ENCODE data around the gene ITGB1BP2. TPM values are rescaled to one million over a fixed set of nuclear protein-coding genes. Genes with fewer than 3 reads are reported as not detected.
"Not testable (repeated sequence)": the region's sequence is repeated elsewhere in the genome, so short reads cannot be mapped to it uniquely, and the experiment has no call there.

ITGB1BP2 gene
- total RNA-seq, 3 donors from 2014 or later: 1.0 to 1.6 TPM; not detected in 1

DNA sequence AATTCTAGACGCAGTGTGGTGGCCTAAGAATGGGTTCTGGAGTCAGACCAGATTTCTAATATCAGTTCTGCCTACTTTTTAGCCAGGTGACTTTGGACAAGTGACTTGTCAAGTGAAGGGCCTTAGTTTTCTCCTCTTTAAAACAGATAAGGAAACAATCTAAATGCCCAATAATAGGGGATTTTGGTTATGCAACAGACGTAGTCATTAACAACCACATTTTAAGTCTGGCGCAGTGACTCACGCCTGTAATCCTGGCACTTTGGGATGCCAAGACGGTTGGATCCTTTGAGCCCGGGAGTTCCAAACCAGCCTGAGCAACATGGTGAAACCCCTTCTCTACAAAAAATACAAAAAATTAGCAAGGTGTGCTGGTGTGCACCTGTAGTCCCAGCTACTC is 45.5 kb upstream of the ITGB1BP2 start:
- Histone ChIP-seq H3K4me3 (no peak overlapping the region), H3K9me3 (no peaks in the 10 kb centered on the region), H3K27me3 (peaks cover 0 to 40% of the 10 kb centered on the region in 2 donors), H3K27ac (no peak overlapping the region), H3K4me1 (no peaks in the 10 kb centered on the region), H3K36me3 (no peaks in the 10 kb centered on the region)
- TF ChIP-seq, protein P1, sequence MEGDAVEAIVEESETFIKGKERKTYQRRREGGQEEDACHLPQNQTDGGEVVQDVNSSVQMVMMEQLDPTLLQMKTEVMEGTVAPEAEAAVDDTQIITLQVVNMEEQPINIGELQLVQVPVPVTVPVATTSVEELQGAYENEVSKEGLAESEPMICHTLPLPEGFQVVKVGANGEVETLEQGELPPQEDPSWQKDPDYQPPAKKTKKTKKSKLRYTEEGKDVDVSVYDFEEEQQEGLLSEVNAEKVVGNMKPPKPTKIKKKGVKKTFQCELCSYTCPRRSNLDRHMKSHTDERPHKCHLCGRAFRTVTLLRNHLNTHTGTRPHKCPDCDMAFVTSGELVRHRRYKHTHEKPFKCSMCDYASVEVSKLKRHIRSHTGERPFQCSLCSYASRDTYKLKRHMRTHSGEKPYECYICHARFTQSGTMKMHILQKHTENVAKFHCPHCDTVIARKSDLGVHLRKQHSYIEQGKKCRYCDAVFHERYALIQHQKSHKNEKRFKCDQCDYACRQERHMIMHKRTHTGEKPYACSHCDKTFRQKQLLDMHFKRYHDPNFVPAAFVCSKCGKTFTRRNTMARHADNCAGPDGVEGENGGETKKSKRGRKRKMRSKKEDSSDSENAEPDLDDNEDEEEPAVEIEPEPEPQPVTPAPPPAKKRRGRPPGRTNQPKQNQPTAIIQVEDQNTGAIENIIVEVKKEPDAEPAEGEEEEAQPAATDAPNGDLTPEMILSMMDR (IDR thresholded peaks at IDR 0.05): no peak
- no peak for TF ChIP-seq POLR2A (IDR thresholded peaks at IDR 0.05)
- DNase-seq (ENCODE audit: low spot score in 2 of 2): no peak
- intact Hi-C loops (cut with DNase I; ENCODE audit: low total_unique reads): no loop called here

DNA sequence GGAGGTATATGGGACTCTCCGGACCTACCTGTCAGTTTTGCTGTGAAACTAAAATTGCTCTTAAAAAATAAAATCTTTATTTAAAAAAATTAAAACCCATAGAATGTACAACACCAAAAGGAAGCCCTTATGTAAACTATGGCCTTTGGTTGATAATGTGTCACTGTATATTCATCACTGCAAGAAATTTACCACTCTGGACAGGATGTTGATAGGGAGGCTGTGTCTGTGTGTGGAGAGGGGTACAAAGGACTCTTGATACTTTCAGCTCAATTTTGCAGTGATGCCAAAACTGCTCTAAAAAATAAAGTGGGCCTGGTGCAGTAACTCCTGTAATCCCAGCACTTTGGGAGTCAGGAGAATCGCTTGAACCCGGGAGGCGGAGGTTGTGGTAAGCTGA is 44.7 kb upstream of the ITGB1BP2 start:
- intact Hi-C loops (cut with DNase I; ENCODE audit: low total_unique reads): no loop called here
- no peak overlapping the region for H3K27ac ChIP-seq
- H3K27me3 ChIP-seq: peaks cover 0 to 31% of the 10 kb centered on the region in 2 donors
- no peak overlapping the region for H3K4me3 ChIP-seq
- H3K36me3 ChIP-seq: no peaks in the 10 kb centered on the region
- no peak for TF ChIP-seq POLR2AphosphoS5 (IDR thresholded peaks at IDR 0.05)
- no peak for TF ChIP-seq POLR2A (IDR thresholded peaks at IDR 0.05)
- TF ChIP-seq, protein P1 (IDR thresholded peaks at IDR 0.05): no peak
- H3K4me1 ChIP-seq: no peaks in the 10 kb centered on the region
- no peaks in the 10 kb centered on the region for H3K9me3 ChIP-seq
- DNase-seq (ENCODE audit: low spot score in 2 of 2): no peak

DNA sequence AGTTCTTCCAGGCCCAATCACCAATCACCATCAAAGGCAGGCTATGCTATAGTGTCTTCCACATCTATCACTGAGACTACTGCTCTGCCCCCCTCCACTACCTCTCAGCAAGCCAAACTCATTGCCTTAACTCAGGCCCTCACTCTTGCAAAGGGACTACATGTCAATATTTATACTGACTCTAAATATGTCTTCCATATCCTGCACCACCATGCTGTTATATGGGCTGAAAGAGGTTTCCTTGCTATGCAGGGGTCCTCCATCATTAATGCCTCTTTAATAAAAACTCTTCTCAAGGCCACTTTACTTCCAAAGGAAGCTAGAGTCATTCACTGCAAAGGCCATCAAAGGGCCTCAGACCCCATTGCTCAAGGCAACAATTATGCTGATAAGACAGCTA is 32.9 kb upstream of the ITGB1BP2 start:
- H3K4me3 ChIP-seq; intact Hi-C loops (cut with DNase I; ENCODE audit: low total_unique reads); H3K27me3 ChIP-seq; H3K27ac ChIP-seq; H3K36me3 ChIP-seq; H3K4me1 ChIP-seq; DNase-seq (ENCODE audit: low spot score in 2 of 2): not testable (repeated sequence)
- H3K9me3 ChIP-seq: peaks cover 5 to 19% of the 10 kb centered on the region in 2 donors

DNA sequence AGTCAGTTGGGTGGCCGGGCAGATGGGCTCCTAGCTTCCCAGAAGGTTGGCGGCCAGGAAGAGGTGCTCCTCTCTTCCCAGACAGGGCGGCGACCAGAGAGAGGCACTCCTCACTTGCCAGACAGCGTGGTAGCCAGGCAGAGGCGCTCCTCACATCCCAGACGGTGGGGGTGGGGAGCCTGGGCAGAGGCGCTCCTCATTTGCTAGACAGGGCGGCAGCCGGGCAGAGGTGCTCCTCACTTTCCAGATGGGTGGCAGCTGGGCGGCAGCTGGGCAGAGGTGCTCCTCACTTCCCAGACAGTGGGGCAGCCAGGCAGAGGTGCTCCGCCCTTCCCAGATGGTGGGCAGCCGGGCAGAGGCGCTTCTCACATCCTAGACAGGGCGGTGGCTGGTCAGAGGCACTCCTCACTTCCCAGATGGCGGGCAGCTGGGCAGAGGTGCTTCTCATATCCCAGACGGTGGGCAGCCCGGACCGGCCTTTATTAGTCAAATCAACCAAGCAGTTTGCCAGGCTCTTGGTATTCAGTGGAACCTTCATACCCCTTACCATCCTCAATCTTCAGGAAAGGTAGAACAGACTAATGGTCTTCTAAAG is 31.7 kb upstream of the ITGB1BP2 start:
- no peak overlapping the region for H3K27ac ChIP-seq
- DNase-seq (ENCODE audit: low spot score in 2 of 2): no peak
- intact Hi-C loops (cut with DNase I; ENCODE audit: low total_unique reads): no loop called here

DNA sequence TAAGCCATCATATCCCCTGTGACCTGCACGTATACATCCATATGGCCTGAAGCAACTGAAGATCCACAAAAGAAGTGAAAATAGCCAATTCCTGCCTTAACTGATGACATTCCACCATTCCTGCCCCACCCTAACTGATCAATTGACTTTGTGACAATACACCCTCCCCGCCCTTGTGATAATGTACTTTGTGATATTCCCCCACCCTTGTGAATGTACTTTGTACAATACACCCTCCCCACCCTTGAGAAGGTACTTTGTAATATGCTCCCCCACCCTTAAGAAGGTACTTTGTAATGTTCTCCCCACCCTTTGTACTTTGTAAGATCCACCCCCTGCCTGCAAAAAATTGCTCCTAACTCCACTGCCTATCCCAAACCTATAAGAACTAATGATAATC is 29.2 kb upstream of the ITGB1BP2 start:
- DNase-seq (ENCODE audit: low spot score in 2 of 2); intact Hi-C loops (cut with DNase I; ENCODE audit: low total_unique reads); H3K4me1 ChIP-seq; H3K4me3 ChIP-seq; H3K36me3 ChIP-seq; H3K27ac ChIP-seq; H3K27me3 ChIP-seq: not testable (repeated sequence)
- H3K9me3 ChIP-seq: peaks cover 5 to 22% of the 10 kb centered on the region in 2 donors

More for the DNA sequence above, 31.7 kb upstream of the ITGB1BP2 start:
- Histone ChIP-seq H3K4me1 (no peaks in the 10 kb centered on the region), H3K27me3 (no peaks in the 10 kb centered on the region), H3K36me3 (no peaks in the 10 kb centered on the region), H3K4me3 (no peak overlapping the region), H3K9me3 (peaks cover 5 to 19% of the 10 kb centered on the region in 2 donors)
- TF ChIP-seq, protein P1 (IDR thresholded peaks at IDR 0.05): no peak
- TF ChIP-seq POLR2AphosphoS5 (IDR thresholded peaks at IDR 0.05): no peak

DNA sequence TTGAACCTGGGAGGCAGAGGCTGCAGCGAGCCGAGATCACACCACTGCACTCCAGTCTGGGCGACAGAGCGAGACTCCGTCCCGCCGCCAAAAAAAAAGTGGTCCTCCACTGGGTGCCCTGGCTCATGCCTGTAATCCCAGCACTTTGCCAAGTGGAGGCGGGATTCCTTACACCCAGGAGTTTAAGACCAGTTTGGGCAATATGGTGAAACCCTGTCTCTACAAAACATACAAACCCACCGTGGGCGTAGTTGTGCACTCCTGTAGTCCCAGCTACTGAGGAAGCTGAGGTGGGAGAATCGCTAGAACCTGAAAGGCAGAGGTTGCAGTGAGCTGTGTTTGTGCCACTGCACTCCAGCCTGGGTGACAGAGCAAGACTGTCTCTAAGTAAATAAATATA is 20.2 kb upstream of the ITGB1BP2 start:
- not testable (repeated sequence) for DNase-seq (ENCODE audit: low spot score in 2 of 2); H3K9me3 ChIP-seq; H3K27ac ChIP-seq; H3K36me3 ChIP-seq; H3K27me3 ChIP-seq; H3K4me3 ChIP-seq; H3K4me1 ChIP-seq
- intact Hi-C loops (cut with DNase I; ENCODE audit: low total_unique reads): loop anchor here (1.0 kb wide), 1 partner anchor 10 kb away; no protein-coding TSS in a partner anchor
